Measurements from ENCODE around the gene HES5.
"Not testable (repeated sequence)": the region's sequence is repeated elsewhere in the genome, so short reads cannot be mapped to it uniquely, and the experiment has no call there.

The HES5 gene, protein sequence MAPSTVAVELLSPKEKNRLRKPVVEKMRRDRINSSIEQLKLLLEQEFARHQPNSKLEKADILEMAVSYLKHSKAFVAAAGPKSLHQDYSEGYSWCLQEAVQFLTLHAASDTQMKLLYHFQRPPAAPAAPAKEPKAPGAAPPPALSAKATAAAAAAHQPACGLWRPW

DNA sequence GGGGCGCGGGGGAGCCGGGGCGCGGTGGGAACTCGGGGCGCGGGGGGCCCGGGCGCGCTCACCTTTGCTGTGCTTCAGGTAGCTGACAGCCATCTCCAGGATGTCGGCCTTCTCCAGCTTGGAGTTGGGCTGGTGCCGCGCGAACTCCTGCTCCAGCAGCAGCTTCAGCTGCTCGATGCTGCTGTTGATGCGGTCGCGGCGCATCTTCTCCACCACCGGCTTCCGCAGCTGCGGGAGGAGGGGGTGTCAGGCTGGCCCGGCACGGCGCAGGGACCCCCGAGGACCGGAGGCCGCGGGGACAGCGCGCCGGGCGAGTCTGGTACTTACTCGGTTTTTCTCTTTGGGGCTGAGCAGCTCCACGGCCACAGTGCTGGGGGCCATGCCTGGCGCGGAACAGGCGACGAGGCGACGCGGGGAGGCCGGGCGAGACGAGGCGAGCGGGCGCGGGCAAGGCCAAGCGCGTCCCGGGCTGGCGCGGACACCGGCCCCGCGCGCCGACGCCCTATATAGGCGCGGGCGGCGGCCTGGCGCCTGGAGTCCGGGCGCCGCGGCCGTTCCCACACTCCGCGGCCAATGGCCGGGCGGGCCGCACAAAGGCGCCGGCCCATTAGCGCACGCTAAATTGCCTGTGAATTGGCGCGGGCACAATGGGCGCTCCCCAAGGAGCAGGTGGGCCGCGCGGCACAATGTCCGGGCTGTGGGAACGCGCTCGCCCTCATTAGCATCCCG lies at the start of gene HES5:
TSS of gene HES5 (minus strand) at position 480 of the 729 bp plus-strand sequence. CDS start at position 381, 99 bp downstream.
- DNase-seq, result peak; percentile 16

DNA sequence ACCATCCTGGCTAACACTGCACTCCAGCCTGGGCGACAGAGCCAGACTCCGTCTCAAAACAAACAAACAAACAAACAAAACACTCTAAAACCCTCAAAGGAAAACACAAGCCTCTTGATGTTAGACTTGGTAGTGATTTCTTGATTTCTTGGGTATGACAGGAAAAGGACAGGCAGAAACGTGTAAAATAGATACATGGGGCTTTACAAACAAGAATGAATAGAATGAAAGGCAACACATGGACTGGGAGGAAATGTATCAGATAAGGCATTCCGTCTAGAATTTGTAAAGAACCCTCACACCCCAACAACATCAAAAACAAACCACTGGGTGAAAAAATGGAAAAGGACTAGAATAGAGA lies 48.7 kb upstream of the HES5 start:
- no peak for DNase-seq

DNA sequence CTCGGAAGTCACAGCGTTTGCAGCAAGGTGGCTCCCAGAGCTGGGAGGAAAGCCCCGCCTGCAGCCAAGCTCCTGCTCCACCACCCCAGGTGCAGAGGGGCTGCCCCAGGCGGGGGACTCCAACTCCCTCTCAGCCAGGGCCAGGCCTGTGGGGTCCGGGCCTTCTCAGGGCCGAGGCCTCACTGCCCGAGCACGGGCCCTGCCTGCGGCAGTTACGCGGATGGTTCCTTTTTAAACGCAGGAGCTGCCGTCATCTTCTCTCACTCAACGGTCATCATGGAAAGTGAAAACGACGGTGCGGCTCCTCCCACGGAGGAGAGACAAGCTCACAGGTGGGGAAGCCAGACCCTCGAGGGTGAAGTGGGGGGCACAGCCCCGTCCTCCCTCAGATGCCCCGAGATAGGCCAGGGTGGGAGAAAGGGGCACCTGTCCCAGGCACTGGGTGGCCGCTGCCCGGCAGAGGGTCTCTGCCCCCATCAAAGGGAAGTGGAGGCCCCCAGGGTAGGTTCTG lies 47.6 kb upstream of the HES5 start:
- not testable (repeated sequence) for DNase-seq

DNA sequence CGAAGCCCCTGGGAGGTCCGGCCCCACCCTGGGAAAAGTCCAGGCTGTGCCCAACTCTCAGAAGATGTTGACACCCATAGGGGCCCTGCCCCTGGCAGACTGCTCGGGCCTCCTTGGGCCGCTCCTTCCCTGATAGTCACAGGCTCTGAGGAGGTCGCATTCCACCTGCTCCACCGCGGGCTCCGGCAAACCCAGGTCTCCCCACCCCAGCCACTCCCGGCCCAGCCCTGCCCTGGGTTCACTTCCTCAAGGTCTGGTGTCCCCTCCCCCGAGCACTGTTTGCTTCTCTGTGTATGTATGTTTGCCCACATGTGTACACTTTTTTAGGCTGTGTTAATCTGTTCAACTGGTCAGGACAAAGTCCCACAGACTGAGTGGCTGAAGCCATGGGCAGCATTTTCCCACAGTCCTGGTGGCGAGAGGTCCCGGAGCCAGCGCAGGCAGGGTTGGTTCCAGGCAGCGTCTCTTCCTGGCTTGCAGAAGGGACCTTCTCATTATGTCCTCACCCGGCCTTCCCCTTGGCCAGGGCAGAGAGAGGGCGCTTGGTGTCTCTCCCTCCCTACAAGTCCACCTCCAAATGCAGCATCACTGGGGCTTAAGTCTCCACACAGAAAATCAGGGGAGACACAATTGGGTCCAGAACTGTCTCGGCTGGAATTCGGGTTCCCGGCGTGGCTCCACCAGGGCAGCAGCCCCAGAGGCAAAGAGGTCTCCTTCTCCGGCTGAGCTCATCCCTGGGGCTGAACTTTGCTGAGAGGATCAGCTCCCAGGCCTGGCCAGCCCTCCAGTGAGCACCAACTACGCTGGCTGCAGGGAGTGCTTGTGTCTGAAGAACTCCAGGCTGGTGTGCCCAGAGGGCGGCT lies 46.0 kb upstream of the HES5 start:
- DNase-seq, result no peak

DNA sequence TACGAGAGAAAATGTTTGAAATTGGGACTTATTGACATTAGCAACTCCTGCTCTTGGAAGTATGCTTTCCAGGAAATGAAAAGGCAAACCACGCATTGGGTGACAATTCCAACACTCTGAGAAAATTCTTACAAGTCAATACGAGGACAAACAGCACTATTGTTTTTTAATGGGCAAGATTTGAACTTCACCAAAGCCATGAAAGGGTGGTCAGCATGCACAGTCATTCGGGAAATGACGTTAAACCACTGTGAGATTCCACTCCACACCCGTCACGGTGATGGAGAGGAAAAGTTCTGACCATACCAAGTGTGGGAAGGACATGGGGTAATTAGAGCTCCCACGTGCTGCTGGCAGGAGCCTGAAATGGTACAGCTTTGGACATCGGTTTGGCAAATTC lies 44.3 kb upstream of the HES5 start:
- DNase-seq, result no peak

DNA sequence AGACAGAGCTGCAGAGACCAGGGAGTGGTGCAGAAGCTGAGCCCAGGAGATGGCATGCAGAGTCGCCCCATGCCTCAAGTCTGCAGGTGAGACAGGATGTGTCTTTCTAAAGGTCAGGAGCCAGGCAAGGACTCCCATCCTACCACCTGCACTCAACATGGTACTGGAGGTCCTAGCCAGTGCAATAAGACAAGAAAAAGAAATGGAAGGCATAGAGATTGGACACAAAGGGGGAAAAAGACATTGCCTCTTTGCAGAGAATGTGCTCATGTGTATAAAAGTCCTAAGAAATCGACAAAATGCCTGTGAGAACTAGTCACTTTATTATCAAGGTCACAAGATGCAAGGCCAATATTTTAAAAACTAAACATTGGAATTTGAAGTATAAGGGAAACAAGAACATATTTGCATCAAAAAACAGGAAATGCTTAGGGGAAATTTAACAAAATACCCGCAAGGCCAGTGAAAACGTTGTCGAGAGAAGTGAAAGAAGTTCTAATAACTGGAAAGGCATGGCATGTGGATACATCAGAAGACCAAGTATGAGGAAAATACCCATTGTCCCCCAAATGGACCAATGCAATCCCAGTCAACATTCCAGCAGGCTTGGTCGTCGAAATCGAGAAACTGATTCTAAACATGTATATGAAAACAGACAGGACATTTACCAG lies 43.3 kb upstream of the HES5 start:
- DNase-seq, result no peak

DNA sequence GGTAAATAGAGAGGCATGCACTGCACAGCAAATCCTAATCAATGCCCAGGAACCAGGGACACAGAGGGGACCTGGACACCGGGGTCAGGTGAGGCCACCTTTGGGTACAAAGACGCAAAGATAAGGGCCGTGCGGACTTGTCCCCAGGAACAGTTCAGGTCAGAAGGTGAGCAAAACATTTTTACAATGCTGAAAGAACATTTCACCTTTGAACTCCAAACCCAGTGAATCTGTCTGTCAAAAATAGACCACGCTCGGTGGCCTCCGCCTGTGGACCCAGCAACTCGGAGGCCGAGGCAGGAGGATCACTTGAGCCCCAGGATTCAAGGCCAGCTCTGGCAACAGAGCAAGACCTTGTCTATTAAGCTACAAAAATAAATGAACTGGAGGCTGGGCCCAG lies 41.3 kb upstream of the HES5 start:
- DNase-seq, result no peak

DNA sequence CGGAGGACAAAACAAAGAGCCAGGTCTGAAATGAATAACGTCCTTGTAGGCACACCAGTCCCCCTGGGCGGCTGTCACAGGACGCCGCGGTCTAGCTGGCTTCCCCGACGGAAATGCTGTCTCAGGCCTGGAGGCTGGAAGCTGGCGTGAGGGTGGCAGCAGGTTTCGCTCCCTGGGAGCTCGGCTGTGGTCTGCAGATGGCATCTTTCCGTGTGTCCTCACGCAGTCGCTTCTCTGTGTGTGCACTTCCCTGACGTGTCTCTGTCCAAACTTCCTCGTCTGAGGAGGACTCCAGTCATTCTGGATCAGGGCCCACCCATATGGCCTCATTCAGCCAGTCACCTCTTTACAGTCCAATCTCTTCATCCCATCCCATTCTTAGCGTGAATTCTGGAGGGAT lies 40.3 kb upstream of the HES5 start:
- DNase-seq, result no peak

DNA sequence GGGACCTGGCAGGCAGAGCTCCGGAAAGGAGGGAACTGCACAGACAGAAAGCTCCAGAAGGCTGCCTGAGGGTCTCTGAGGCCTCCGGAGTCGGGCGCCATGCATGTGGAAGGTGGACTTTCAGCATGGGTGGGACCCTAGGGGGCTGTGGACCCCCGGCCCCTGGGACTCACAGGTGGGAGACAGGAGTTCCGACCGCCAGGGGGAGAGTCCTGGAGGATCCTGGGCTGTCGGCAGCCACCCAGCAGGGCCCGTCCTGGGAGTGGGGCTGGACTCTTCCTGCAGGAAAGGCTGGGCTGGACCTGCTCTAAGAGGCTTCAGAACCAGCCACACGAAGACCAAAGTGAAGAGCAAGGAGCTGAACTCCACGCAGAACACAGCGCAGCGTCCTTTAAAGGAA lies 39.6 kb upstream of the HES5 start:
- DNase-seq, result not testable (repeated sequence)

DNA sequence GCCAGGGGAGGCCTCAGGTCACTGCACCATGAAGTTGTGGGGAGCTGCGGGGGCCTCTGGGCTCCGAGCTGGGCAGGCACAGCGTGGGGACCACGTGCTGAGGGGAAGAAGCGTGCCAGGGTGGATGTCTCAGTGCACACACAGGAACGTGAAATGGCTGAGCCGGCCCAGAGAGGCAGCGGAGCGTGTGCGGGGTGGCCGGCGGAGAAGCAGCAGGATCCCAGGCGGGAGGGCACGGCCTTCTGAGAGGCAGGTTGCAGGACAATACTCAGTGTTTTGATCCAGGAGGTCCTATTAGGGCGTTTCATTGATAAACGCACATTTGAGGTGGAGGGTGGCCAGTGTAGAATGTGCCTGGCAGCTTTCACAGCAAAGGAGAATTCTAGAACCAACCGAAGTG lies 39.0 kb upstream of the HES5 start:
- DNase-seq, result no peak

DNA sequence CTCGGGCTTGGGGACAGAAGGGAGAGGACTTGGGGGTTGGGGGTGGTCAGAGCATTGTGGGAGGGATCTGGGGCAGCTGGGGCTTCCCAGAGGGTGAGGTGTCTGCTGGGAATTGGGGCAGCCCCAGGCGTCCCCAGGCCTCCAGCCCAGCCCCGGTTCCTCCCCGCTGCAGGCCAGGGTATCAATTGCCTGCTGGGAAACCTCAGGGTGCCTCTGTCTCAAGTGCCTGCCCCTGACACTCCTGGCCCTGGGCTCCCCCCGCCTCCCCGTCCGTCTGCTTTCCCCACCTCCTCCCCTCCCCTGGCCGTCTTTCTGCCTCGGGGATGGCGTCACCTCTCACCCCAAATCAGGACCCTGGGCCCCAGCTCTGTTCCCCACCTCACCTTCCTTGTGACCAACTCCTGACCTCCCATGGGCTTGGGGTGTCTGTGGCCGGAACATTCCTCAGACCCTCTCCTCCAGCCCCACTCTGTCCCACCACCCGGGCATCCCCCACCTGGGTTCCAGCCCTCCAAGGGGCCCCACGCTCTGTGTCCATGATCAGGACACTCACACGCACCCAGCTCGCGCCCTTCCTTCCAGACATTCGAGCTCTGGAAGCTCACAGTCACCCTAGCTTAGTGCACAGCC lies 38.2 kb upstream of the HES5 start:
- DNase-seq, result not testable (repeated sequence)

DNA sequence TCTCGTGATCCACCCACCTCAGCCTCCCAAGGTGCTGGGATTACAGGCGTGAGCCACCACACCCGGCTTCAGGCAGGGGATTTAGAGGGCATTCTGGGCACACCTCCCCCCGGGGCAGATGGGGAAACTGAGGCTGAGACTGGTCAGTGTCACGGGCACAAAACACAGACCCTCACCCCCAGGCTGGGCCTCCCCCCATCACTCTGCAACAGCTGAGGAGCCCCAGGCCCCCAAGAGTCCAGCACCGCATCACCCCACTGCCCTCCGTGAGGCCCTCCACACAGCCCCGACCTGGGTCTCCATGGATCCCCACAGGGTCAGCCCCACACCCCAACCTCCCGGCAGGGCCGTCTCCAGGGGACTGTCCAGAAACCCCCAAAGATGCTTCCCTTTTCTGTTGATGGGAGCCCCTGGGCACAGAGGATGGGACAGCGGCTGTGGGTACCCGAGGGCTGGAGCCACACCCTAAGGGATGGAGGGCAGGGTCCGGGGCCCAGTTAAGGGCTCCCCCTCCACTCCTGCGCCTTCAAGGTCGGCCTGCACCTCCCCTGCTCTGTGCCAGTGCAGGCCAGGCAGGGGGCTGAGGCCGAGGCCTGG lies 37.1 kb upstream of the HES5 start:
- no peak for DNase-seq

DNA sequence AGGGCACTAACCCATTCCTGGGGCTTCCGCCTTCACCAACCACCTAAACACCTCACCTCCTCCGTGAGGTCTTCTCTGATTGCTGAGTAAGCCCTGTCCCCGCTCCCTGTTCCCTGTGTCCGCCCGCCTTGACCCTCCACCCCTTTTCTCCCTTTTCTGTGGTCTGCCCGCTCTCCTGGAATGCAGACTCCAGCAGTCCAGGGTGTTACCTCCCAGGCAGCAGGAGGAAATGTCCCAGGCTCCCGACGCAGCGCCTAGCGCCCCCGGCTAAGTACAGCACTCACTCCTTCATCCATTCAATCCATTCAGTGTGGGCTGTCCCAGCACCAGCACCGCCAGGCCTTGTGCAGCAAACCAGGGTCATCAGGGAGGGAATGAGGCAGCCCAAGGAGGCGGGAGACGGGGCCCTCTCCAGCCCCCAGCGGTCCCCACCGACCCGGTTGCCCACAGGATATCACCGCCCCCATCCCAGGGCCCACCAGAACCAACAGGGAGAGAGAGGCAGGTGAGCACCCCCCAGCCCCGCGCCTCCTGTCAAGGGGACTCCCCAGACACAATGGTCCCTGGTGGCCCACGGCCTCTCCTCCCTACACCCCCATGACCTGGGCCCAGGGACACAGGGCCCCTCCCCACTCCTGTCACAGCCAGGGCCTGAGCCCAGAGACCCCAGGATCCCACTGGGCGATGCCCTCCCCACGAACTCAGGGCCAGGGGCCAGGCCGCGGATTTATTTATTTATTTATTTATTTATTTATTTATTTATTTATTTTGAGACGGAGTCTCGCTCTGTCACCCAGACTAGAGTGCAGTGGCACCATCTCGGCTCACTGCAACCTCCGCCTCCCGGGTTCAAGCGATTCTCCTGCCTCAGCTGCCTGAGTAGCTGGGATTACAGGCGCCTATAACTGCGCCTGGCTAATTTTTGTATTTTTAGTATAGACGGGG lies 36.3 kb upstream of the HES5 start:
- DNase-seq, result no peak

DNA sequence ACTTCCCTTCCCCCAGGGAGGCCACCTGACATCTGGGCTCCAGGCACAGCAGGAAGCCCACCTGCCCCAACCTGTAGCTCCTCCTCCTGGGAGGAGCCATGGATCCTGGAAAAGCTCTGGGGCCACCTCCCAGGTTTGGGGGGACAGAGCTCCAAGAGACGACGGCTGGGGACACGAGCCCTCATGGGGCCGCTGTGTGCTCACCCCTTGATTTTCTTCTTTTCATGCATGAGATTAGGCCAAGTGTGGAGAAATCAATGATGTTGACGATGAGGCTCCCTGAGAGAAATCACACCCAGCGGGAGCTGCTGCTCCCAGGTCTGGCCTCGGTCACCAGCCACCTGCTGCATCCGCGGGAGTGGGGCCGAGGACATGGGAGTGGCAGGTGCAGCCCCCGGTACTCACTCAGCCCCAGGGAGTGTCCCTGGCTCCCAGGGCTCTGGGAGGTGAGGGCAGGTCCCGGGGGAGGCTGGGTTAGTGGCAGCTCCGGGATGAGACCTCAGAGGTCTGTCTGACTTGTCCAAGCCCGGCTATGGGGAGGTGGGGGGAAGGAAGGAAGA lies 34.8 kb upstream of the HES5 start:
- DNase-seq, result no peak

DNA sequence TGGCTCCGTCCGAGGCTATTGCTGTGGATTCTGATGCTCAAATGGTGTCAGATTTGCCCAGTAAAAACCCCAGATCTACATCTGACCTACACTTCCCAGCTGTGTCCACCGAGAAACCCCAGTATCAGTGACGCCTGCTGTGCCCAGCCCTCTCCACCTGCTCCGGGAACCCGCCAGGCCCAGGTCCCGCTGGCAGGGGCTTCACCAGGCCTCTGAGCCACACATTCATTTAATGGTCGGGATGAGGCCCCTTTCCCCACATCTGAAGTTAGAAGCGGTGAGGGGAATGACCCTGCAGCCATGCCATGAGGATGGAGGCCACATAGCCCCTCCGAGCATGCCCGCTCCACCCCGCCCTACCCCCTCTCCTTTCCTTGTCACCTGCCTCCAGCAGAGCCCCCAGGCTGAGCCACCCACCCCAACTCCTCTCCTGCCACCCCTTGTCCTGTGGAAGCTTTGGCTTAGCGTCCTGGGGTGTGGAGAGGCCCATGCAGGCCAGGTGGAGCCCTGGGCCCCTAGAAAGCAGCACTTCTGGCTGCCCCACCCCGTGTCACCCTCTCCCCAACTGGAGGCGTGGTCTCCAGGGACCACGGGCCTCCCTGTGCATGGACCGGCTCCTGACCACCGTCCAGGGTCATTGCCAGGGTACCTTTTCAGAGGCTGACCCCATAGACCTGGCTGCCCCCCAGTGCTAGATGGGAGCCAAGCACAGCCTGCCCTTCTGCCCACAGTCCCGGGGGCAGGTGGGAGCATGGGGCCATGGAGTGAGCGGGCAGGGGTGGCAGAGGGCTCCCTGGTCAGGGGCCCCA lies 34.1 kb upstream of the HES5 start:
- no peak for DNase-seq

DNA sequence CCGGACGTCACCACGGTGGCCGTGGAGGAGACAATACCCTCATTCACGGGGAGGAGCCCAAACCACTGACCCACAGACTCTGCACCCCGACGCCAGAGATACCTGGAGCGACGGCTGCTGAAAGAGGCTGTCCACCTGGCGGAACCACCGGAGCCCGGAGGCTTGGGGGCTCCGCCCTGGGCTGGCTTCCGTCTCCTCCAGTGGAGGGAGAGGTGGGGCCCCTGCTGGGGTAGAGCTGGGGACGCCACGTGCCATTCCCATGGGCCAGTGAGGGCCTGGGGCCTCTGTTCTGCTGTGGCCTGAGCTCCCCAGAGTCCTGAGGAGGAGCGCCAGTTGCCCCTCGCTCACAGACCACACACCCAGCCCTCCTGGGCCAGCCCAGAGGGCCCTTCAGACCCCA lies 33.1 kb upstream of the HES5 start:
- DNase-seq, result no peak

DNA sequence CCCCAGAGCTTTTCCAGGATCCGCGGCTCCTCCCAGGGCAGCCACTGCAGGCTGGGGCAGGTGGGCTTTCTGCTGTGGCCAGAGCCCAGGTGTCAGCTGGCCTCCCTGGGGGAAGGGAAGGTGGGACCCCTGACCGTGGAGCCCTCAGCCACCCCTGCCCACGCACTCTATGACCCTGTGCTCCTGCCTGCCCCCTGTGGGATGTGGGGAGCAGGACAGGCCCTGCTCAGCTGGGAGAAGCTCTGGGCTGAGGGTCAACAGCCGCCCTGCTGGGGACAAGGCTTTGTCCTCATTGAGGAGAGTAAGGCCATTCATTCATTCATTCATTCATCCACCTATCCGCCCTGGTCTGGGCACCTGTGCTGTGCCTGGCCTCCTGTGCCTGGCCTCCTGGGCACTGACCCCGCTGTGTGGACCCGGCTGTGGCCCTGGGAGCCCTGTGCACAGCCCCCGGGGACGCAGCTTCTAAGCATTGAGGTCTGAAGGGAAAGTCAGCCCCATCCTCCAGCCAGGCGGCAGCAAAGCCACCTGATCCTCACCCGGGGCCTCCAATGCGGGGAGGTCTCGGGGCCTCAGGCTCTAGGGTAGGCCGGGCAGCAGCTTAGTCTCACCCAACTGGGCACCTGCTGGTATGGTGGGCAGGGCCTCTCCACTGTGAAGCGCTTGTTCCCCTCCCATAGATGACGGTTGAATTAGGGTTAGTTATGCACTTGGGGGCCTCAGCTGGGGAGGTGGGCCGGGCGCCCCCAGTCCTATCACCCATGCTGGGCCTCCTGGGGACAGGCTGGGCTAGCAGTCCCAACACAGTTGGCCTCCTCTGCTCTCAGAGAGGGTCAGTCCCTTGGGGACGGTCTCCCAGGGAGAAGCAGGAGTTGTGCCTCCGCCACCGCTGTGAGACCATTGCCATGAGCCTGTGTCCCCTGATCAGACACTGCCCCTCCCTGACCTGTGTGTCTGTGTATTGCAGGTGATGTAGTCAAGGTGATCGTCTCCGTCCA lies 32.1 kb upstream of the HES5 start:
- no peak for DNase-seq

DNA sequence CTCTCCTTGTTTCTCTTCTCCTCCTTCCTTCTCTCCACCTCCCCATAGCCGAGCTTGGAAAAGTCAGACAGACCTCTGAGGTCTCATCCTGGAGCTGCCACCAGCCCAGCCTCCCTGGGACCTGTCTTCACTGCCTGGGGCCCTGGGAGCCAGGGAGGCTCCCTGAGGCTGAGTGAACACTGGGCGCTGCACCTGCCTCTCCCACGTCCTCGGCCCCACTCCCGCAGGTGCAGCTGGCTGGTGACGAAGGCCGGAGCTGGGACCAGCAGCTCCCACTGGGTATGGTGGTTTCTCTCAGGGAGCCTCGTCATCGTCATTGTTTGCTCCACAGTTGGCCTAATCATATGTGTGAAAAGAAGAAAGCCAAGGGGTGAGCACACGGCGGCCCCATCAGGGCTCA lies 31.4 kb upstream of the HES5 start:
- DNase-seq, result no peak
